Panc1 (cell line): ENCODE measurements around the gene KCNAB3.

Experiments used
- POLR2AphosphoS5 ChIP-seq: IDR thresholded peaks from 2 replicates; pipeline ENCODE4 v1.6.1; 2012; ENCODE audit warnings: mild to moderate bottlenecking, low read depth, low read length, moderate library complexity
- TF ChIP-seq, protein P1 (sequence below): fragments of 450-650 bp; IDR thresholded peaks from 2 replicates; pipeline ENCODE4 v1.5.1; 2017; ENCODE audit warnings: mild to moderate bottlenecking

DNA sequence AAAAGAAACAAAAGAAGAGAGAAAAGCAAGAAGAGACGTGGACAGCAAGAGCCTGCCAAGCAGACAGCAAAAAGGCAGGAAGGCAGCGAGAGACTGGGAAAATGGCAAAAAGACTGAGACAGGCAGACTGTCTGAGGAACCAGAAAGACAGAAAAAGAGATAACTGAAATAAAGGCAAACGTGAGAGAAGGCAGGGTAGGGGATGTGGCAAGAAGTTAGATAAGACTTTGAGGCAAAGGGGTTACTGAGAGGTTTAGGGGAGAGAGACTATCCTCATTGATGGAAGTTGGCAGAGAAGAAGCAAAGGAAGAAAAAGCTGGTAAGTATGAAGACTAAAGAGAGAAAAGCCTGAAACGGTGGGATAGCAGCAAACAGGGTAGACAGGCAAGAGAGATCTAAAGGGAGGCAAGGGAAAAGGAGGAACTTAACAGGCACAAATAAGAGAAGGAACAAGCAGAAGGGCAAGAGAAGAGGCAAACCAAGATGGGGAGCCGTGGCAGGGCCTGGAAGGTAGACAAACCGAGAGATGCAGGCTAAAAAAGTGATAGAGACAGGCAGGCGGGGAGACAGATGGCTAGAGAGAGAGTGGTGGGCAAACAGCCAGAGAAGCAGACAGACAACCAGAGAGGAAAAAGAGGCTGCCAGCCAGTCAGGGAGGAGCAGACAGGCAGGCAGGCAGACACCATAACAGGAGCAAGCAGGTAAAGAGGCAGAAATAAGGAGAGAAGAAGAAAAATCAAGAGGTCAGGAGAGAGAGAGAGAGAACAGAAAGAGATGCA lies 48.2 kb downstream of the KCNAB3 start:
- TF ChIP-seq, protein P1, sequence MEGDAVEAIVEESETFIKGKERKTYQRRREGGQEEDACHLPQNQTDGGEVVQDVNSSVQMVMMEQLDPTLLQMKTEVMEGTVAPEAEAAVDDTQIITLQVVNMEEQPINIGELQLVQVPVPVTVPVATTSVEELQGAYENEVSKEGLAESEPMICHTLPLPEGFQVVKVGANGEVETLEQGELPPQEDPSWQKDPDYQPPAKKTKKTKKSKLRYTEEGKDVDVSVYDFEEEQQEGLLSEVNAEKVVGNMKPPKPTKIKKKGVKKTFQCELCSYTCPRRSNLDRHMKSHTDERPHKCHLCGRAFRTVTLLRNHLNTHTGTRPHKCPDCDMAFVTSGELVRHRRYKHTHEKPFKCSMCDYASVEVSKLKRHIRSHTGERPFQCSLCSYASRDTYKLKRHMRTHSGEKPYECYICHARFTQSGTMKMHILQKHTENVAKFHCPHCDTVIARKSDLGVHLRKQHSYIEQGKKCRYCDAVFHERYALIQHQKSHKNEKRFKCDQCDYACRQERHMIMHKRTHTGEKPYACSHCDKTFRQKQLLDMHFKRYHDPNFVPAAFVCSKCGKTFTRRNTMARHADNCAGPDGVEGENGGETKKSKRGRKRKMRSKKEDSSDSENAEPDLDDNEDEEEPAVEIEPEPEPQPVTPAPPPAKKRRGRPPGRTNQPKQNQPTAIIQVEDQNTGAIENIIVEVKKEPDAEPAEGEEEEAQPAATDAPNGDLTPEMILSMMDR: no peak
- no peak for TF ChIP-seq POLR2AphosphoS5
